Measurements from ENCODE around the gene ARVCF. TPM values are rescaled to one million over a fixed set of nuclear protein-coding genes. Genes with fewer than 3 reads are reported as not detected.

The ARVCF gene
- total and polyA plus RNA-seq, 2 experiments from 2014 or later, result 1.1 to 4.0 TPM

DNA sequence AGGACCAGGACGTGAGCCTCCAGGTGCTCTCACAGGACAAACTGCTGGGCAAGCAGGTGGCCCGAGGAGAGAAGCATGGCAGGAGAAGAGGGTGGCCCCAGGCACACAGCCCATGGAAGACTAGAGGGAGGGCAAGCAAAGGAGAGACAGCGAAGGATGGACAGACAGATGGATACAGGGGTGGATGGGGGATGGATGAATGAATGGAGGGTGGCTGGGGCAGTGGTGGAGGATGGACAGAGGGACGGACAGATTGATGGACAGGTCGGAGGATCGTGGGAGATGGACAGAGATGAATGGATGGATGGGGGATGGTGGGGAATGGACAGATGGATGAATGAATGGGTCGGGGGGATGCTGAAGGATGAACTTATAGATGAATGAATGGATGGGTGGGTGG, 22.7 kb downstream of the ARVCF start:
- H3K4me1 ChIP-seq (ENCODE audit: insufficient read depth), result no peaks in the 10 kb centered on the region

GRCh38 chr22:19992921-19993355, 23.7 kb downstream of the ARVCF start:
- no peaks in the 10 kb centered on the region for H4K20me1 ChIP-seq (ENCODE audit: insufficient read depth)
- TF ChIP-seq EZH2 (IDR thresholded peaks at IDR 0.05; ENCODE audit: insufficient read depth, poor library complexity, severe bottlenecking), result no peak
- TF ChIP-seq EZH2phosphoT487 (IDR thresholded peaks at IDR 0.05; ENCODE audit: insufficient read depth, low read depth), result no peak
- in situ Hi-C loops (cut with MboI), result loop anchor here (25.0 kb wide), 1 partner anchor 294 kb away; no protein-coding TSS in a partner anchor
- no peaks in the 10 kb centered on the region for H3K36me3 ChIP-seq (ENCODE audit: low read depth)
- H3K9ac ChIP-seq, result no peak overlapping the region
- no peaks in the 10 kb centered on the region for H3K4me1 ChIP-seq (ENCODE audit: insufficient read depth)
- H3K27me3 ChIP-seq (replicated peaks; ENCODE audit: insufficient read depth), result no peaks in the 10 kb centered on the region
- WGBS, 2 experiments (ENCODE audit: low coverage in 1 of 2, low lambda C conversion rate in 2 of 2, missing lambda C conversion rate in 2 of 2), result 78% methylated on average over 6 of the region's 6 CpGs
- H3K9me3 ChIP-seq (ENCODE audit: low read depth), result no peaks in the 10 kb centered on the region
- no peak overlapping the region for H3K4me2 ChIP-seq (ENCODE audit: unreplicated experiment)
- no peak for DNase-seq
- no peak overlapping the region for H2AFZ ChIP-seq
- H3K9me2 ChIP-seq (ENCODE audit: insufficient read depth), result no peaks in the 10 kb centered on the region
- H3K27ac ChIP-seq, result no peak overlapping the region
- no peaks in the 10 kb centered on the region for H3F3A ChIP-seq (ENCODE audit: insufficient read depth)
- no peak overlapping the region for H3K4me3 ChIP-seq
- no peaks in the 10 kb centered on the region for H3K79me2 ChIP-seq (ENCODE audit: insufficient read depth)

More for the DNA sequence above, 22.7 kb downstream of the ARVCF start:
- in situ Hi-C loops (cut with MboI), result loop anchor here (25.0 kb wide), 1 partner anchor 293 kb away; no protein-coding TSS in a partner anchor
- Histone ChIP-seq H4K20me1 (ENCODE audit: insufficient read depth) (no peaks in the 10 kb centered on the region), H2AFZ (no peak overlapping the region), H3K79me2 (ENCODE audit: insufficient read depth) (no peaks in the 10 kb centered on the region), H3F3A (ENCODE audit: insufficient read depth) (no peaks in the 10 kb centered on the region), H3K9me3 (ENCODE audit: low read depth) (no peaks in the 10 kb centered on the region), H3K4me3 (no peak overlapping the region), H3K27ac (no peak overlapping the region), H3K27me3 (replicated peaks; ENCODE audit: insufficient read depth) (no peaks in the 10 kb centered on the region), H3K9me2 (ENCODE audit: insufficient read depth) (no peaks in the 10 kb centered on the region), H3K36me3 (ENCODE audit: low read depth) (no peaks in the 10 kb centered on the region), H3K9ac (no peak overlapping the region), H3K4me2 (ENCODE audit: unreplicated experiment) (no peak overlapping the region)
- 79 to 90% methylated on average over 7 of the region's 7 CpGs for WGBS, 2 experiments (ENCODE audit: low coverage in 1 of 2, low lambda C conversion rate in 2 of 2, missing lambda C conversion rate in 2 of 2)
- DNase-seq, result no peak
- TF ChIP-seq EZH2 (IDR thresholded peaks at IDR 0.05; ENCODE audit: insufficient read depth, poor library complexity, severe bottlenecking) (no peak), EZH2phosphoT487 (IDR thresholded peaks at IDR 0.05; ENCODE audit: insufficient read depth, low read depth) (no peak)

- Histone ChIP-seq H3K9me2 (ENCODE audit: insufficient read depth) (no peaks in the 10 kb centered on the region), H3K27me3 (replicated peaks; ENCODE audit: insufficient read depth) (no peaks in the 10 kb centered on the region), H3K4me2 (ENCODE audit: unreplicated experiment) (no peak overlapping the region), H3K9ac (no peak overlapping the region), H3F3A (ENCODE audit: insufficient read depth) (no peaks in the 10 kb centered on the region), H4K20me1 (ENCODE audit: insufficient read depth) (no peaks in the 10 kb centered on the region), H3K27ac (no peak overlapping the region), H3K79me2 (ENCODE audit: insufficient read depth) (no peaks in the 10 kb centered on the region), H3K9me3 (ENCODE audit: low read depth) (no peaks in the 10 kb centered on the region), H2AFZ (no peak overlapping the region), H3K36me3 (ENCODE audit: low read depth) (no peaks in the 10 kb centered on the region), H3K4me1 (ENCODE audit: insufficient read depth) (no peaks in the 10 kb centered on the region), H3K4me3 (no peak overlapping the region)
- in situ Hi-C loops (cut with MboI), result loop anchor here (25.0 kb wide), 1 partner anchor 295 kb away; no protein-coding TSS in a partner anchor
- no peak for DNase-seq
- no peak for TF ChIP-seq EZH2phosphoT487 (IDR thresholded peaks at IDR 0.05; ENCODE audit: insufficient read depth, low read depth)
- TF ChIP-seq EZH2 (IDR thresholded peaks at IDR 0.05; ENCODE audit: insufficient read depth, poor library complexity, severe bottlenecking), result no peak
- 64 to 84% methylated on average over 6 to 7 of the region's 7 CpGs for WGBS, 2 experiments (ENCODE audit: low coverage in 1 of 2, low lambda C conversion rate in 2 of 2, missing lambda C conversion rate in 2 of 2)
These were observed 24.1 kb downstream of the ARVCF start for GRCh38 chr22:19992481-19992911.

DNA sequence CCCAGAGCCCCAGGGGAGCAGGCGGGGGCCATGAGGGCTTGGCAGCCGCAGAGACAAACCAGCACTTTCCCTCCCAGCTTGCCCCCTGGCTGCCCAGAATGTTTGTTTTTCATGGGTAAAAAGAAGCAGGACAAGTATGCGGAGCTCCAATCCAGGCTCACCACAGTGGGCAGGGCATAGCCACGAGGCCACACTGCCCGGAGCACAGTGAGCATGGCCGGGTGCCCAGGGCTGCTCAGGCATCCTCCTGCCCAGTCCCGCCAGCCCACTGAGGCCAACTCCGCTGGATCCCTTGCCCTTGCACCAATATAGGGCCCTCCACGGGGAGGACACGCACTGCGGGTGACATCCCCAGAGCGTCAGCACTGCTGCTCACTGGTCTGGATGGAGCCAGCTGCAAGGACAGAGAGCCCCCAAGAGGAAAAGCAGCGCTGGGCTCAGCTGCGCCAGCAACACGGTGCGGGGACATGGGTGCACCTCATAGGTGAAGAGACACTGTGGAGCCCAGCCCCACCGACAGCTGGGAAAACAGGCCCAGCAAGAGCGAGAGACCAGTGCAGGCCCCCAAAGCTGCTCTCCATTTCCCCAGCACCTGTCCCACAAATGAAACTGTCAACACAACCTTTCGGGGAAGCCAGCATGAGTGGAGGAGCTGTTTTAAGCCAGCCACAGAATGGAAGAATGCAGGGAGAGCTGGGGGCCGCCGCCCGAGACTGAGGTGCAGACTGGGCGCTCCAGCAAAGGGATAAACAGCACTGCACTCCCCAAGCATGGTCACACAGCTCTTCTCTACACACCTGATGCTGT, 24.8 kb downstream of the ARVCF start:
- Histone ChIP-seq H3K4me3 (no peak overlapping the region), H3K9me2 (ENCODE audit: insufficient read depth) (no peaks in the 10 kb centered on the region), H3K36me3 (ENCODE audit: low read depth) (no peaks in the 10 kb centered on the region), H3K4me1 (ENCODE audit: insufficient read depth) (no peaks in the 10 kb centered on the region), H3K27ac (no peak overlapping the region), H3K9ac (no peak overlapping the region), H3K4me2 (ENCODE audit: unreplicated experiment) (no peak overlapping the region), H3F3A (ENCODE audit: insufficient read depth) (no peaks in the 10 kb centered on the region), H3K79me2 (ENCODE audit: insufficient read depth) (no peaks in the 10 kb centered on the region), H3K27me3 (replicated peaks; ENCODE audit: insufficient read depth) (no peaks in the 10 kb centered on the region), H4K20me1 (ENCODE audit: insufficient read depth) (no peaks in the 10 kb centered on the region), H3K9me3 (ENCODE audit: low read depth) (no peaks in the 10 kb centered on the region), H2AFZ (no peak overlapping the region)
- WGBS, 2 experiments (ENCODE audit: low coverage in 1 of 2, low lambda C conversion rate in 2 of 2, missing lambda C conversion rate in 2 of 2), result 87 to 89% methylated on average over 19 to 23 of the region's 23 CpGs
- TF ChIP-seq EZH2phosphoT487 (IDR thresholded peaks at IDR 0.05; ENCODE audit: insufficient read depth, low read depth) (no peak), EZH2 (IDR thresholded peaks at IDR 0.05; ENCODE audit: insufficient read depth, poor library complexity, severe bottlenecking) (no peak)
- DNase-seq, result no peak
- in situ Hi-C loops (cut with MboI), result loop anchor here (25.0 kb wide), 1 partner anchor 295 kb away; no protein-coding TSS in a partner anchor
